Pons (tissue), 1 donor: ENCODE data around the gene HIVEP3.

Source experiments
- DNase-seq: peaks from one replicate; pipeline ENCODE4 v3.0.0-alpha.2; 2016; ENCODE audit warnings: low spot score

HIVEP3 gene

GRCh38 chr1:41784531-41785274, 134.0 kb downstream of the HIVEP3 start:
- DNase-seq, result peak; percentile 56

- peak; percentile 51 for DNase-seq
Measured at GRCh38 chr1:41783189-41783639, 135.5 kb downstream of the HIVEP3 start.

GRCh38 chr1:41780916-41781315, 137.8 kb downstream of the HIVEP3 start:
- DNase-seq, result no peak

- DNase-seq, result no peak
Measured at GRCh38 chr1:41780322-41780721, 138.4 kb downstream of the HIVEP3 start.

- no peak for DNase-seq
Measured at GRCh38 chr1:41779360-41779759, 139.4 kb downstream of the HIVEP3 start.

- no peak for DNase-seq
Measured at GRCh38 chr1:41777695-41778094, 141.0 kb downstream of the HIVEP3 start.

GRCh38 chr1:41776891-41777441, 141.8 kb downstream of the HIVEP3 start:
- peak; percentile 99 for DNase-seq

GRCh38 chr1:41775956-41776585, 142.7 kb downstream of the HIVEP3 start:
- peak; percentile 88 for DNase-seq

GRCh38 chr1:41774471-41774990, 144.2 kb downstream of the HIVEP3 start:
- DNase-seq, result no peak

GRCh38 chr1:41773842-41774241, 144.9 kb downstream of the HIVEP3 start:
- DNase-seq, result peak; percentile 66

GRCh38 chr1:41773144-41773591, 145.6 kb downstream of the HIVEP3 start:
- DNase-seq, result peak; percentile 63

GRCh38 chr1:41769068-41769467, 149.7 kb downstream of the HIVEP3 start:
- no peak for DNase-seq

GRCh38 chr1:41768583-41768982, 150.1 kb downstream of the HIVEP3 start:
- peak; percentile 86 for DNase-seq

- DNase-seq, result peak; percentile 37
Measured at GRCh38 chr1:41767534-41768525, 150.9 kb downstream of the HIVEP3 start.

GRCh38 chr1:41766546-41766945, 152.2 kb downstream of the HIVEP3 start:
- DNase-seq, result no peak

- no peak for DNase-seq
Measured at GRCh38 chr1:41766041-41766440, 152.7 kb downstream of the HIVEP3 start.

GRCh38 chr1:41765152-41765551, 153.6 kb downstream of the HIVEP3 start:
- peak; percentile 70 for DNase-seq

- peak; percentile 89 for DNase-seq
Measured at GRCh38 chr1:41764656-41765055, 154.1 kb downstream of the HIVEP3 start.

- no peak for DNase-seq
Measured at GRCh38 chr1:41762777-41763176, 155.9 kb downstream of the HIVEP3 start.

GRCh38 chr1:41762251-41762650, 156.5 kb downstream of the HIVEP3 start:
- no peak for DNase-seq

- no peak for DNase-seq
Measured at GRCh38 chr1:41758904-41759548, 159.7 kb downstream of the HIVEP3 start.
